HG03442 (cell line): ENCODE results near the gene SLC27A5.
"Not testable (repeated sequence)": the region's sequence is repeated elsewhere in the genome, so short reads cannot be mapped to it uniquely, and the experiment has no call there.

Experiments used
- ATAC-seq: cut with Tn5 transposase; IDR thresholded peaks from one replicate; pipeline ENCODE4 v1.9.1; 2021; ENCODE audit warnings: mild to moderate bottlenecking, moderate library complexity; ENCODE audit not compliant: unreplicated experiment

SLC27A5 gene

GRCh38 chr19:58499021-58499927, 12.5 kb downstream of the SLC27A5 start:
- ATAC-seq: peak; percentile 92

DNA sequence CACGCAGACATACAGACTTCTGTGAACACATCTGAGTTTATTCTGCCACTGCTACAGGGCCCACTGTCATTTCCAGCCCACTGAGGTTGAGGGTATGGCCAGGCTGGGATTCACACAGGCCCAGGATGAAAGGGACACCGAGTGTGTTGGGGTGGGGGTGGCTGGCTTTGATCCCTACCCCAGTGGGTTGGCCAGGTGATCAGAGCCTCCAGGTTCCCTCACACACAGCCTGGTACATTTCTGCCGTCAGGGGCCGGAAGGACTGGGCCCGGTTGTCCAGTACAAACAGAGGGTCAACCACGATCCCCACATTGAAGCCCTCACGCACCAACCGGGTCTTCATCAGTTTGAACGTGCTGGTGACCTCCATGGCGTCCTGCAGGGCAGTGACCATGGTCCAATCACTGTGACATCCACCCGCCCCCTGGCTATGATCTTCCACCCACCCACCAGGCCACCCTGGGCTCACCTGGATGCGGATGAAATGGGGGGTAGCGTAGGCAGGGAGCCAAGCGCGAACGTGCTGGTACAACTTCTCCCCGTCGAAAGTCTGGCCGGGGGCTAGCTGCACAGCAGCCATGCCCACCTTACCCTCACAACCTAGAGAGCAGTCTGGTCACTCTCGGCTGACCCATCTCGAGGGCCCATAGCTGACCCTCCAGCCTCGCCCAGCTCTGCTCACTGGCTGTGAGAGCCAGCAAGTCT, 13.3 kb downstream of the SLC27A5 start:
- ATAC-seq: no peak

DNA sequence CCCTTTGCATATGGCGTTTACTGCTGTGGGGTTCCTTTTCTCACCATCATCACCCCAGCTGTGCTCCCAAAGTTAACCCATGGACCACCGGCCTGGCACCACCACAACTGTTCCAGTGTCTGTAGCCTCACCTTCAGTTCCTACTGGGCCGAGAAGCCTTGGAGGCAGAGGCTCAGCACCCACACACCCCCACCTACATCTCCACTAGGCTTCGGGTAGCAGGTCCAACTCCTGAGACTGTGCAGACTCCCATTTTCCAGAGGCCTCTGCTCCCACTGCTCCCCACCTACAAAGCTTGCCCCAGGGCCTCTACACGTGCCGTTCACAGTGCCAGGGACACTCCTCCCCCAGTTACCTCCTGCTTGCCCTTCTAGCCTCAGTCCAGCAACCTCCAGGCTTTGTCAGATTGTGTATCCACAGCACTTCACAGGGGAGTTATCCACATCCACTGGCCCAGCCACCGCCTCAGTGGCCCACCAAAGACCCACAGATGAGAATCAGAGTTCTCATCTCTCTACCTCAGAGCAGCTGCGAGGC, 14.1 kb downstream of the SLC27A5 start:
- no peak for ATAC-seq

DNA sequence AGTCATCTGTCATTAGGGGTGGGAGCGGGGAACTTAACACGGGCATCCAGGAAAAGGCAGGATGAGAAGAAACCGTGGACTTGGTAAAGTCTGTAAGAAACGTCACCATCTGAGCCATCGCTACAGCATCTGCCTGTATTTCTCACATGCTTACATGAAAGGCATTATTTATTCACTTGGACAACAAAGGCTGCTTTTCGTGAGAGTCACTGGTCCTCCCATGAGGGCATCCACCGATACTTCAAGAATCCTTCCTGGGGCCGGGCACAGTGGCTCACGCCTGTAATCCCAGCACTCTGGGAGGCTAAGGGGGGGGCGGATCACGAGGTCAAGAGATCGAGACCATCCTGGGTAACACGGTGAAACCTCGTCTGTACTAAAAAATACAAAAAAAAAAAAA, 19.5 kb downstream of the SLC27A5 start:
- ATAC-seq: no peak

DNA sequence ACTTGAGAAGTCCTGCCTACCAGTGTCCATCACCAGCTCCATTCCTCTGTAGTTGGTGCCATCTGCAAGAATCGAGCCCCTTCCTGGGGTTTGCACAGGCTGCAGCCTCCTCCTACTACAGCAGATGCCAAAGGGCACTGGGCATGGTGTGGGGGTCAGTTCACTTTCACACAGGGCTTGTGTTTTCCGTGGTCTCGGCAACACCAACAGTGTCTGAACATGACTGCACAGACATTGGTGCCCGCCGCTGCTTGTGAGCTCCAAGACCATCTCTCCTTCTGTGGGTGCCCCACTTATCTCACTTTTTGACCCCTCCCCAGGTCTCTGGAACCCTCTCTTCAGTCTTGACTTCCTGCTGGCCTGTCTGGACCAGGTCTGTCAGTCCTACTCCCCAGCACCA, 20.4 kb downstream of the SLC27A5 start:
- ATAC-seq: no peak

DNA sequence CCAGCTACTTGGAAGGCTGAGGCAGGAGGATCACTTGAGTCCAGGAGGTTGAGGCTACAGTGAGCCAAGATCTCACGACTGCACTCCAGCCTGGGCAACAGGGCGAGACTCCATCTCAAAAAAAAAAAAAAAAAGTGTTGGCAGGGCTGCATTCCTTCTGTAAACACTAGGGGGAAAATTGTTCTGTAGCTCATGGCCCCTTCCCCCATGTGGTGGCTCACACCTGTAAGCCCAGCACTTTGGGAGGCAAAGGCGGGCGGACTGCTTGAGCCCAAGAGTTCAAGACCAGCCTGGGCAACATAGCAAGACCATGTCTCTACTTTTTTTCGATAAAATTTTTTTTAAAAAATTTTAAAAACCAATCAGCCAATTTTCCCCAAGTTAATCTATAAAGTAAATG, 27.4 kb downstream of the SLC27A5 start:
- not testable (repeated sequence) for ATAC-seq

- ATAC-seq: no peak
Observed at GRCh38 chr19:58483776-58484175, 28.0 kb downstream of the SLC27A5 start.

- ATAC-seq: no peak
Observed at GRCh38 chr19:58482372-58482771, 29.4 kb downstream of the SLC27A5 start.

DNA sequence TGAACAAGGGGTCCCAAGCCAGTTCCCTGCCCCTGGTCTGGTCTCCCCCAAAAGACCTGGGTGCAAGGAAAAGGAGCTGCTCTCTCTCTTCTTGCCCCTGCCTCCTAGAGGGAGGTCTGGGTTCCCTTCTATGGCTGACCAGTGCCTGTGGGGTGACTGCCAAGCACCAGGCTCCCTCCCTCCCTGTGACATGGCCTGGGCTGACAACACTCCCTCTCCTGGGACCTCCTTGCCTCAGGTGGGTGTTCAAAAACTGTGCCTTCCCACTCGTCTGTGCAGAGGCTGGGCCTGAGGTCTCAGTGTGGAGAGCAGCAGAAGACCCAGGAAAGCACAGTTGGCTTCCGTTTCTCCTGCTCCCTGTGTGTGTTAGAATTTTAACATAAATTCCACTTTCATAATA, 31.0 kb downstream of the SLC27A5 start:
- no peak for ATAC-seq

DNA sequence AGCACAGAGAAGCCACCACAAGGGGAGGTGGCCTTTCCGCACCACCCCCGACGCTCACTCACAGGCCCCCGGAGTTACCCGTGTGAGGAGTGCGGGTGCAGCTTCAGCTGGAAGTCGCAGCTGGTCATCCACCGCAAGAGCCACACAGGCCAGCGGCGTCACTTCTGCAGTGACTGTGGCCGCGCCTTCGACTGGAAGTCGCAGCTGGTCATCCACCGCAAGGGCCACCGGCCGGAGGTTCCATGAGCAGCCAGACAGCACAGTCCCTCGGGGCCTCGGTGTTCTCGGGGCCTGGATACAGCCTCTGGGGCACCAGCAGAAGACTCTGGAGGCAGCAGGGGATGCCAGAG, 31.3 kb downstream of the SLC27A5 start:
- no peak for ATAC-seq

DNA sequence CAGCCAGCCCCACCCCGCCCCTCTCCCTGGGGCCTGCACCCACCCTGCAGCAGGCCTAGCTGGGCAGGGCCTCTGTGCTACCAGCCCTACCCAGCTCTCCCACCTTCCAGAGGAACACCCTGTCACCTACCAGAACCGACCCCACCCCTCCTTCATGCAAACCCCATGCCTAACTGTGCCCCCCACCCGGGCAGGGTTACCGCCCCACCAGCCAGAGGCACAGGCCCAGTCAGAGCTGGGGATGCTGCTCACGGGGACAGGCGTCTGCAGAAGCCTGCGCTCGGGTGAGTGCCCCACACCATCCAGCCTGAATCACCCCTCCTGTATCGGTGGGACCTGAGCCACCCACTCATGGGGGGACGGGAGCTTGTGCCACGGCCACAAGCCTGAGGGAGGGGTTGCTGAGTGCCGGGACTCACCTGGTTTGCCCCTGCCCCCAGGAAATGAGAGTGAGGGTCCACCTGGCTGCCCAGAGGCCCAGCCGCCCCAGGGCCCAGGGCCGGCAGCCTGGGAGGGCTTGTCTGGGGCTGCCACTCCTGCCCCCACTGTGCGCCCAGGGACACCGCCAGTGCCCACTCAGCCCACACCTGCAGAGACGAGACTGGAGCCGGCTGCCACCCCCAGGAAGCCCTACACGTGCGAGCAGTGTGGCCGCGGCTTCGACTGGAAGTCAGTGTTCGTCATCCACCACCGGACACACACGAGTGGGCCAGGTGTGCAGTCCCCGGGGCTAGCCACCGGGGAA, 31.9 kb downstream of the SLC27A5 start:
- ATAC-seq: no peak

- no peak for ATAC-seq
Observed at GRCh38 chr19:58479303-58479702, 32.5 kb downstream of the SLC27A5 start.

GRCh38 chr19:58477871-58478270, 33.9 kb downstream of the SLC27A5 start:
- no peak for ATAC-seq

DNA sequence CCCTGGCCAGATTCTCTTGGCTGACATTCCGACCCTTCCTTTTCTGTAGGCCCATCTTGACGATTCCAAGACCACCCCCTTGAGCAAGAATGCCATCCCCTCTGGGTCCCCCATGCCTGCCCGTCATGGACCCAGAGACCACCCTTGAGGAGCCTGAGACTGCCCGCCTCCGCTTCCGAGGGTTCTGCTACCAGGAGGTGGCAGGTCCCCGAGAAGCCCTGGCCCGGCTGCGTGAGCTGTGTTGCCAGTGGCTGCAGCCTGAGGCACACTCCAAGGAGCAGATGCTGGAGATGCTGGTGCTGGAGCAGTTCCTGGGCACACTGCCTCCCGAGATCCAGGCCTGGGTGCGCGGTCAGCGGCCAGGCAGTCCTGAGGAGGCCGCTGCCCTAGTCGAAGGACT, 34.7 kb downstream of the SLC27A5 start:
- ATAC-seq: no peak

DNA sequence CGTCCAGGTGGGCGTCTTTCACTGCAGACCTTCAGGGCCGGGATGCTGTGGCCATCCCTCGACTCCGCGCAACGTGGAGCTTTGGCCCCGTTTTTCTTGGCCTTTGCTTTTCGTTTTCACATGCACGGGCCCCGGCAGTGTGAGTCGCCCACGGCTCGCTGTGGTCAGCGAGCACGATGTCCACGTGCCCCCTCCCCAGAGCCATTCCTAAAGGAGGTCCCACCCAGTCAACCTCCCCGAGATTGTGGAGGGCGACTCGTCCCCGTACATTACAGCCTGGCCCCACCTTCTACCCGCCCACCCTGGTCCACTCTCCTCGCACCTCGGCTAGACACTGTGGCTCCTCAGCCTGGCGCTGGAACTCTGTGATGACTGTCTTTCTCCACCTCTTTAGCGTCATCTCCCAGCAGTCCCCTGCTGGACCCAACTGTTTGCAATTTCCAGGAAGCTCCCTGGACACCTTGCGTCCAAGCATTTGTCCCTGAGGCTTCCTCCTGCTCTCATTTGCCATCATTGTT, 35.2 kb downstream of the SLC27A5 start:
- ATAC-seq: peak; percentile 1

GRCh38 chr19:58475714-58476497, 35.9 kb downstream of the SLC27A5 start, which contains the start of gene ZNF446:
TSS of gene ZNF446 (plus strand) at chr19:58476352. CDS start at chr19:58477219, 867 bp downstream.
- ATAC-seq: peak; percentile 74

DNA sequence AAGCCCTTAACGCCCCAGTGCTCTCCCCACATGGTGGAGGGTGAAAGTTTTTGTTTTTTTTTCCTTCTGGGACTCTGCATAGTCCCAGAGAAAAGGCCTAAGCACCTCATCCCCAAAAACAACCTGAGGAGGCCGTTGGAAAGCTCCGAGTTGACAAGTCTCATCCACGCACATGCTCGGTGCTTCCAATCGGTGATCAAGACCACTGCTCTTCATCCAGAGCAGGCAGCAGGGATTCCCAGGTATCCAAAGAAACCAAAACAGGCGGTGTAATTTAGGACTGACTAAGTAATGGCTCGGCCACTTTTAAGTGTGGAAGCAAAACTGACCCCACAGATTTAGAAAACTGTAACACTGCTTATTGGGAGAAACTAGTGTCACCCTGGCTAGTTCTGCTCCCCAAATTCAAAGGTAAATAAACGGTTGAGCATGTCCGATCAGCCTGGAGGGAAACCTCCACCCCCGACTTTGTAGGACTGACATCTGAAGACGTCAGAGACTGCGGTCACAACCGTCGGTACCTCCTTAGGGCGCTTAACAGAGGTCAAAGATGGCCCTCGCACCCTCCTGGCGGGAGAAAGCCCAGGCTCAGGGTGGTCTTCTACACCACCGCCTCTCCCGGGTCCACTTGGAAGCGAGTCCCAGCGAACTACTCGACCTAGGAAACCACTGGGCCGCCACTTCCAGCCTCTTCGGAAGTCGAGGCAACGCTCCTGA, 36.6 kb downstream of the SLC27A5 start:
- peak; percentile 8 for ATAC-seq

- no peak for ATAC-seq
Observed at GRCh38 chr19:58474291-58474996, 37.3 kb downstream of the SLC27A5 start.

- ATAC-seq: no peak
Observed at GRCh38 chr19:58473775-58474174, 38.0 kb downstream of the SLC27A5 start.
